B cell (primary cell): ENCODE measurements around the gene GSX2. TPM values are rescaled to one million over a fixed set of nuclear protein-coding genes. Genes with fewer than 3 reads are reported as not detected.
A peak's percentile ranks its signal among the peaks of the same experiment; 100 is the strongest.

ENCODE experiments used
- ATAC-seq: fragments of 200-7000 bp; cut with Tn5 transposase; one replicate; pipeline ENCODE4 v1.10.0; 2021; ENCODE audit warnings: low read depth, mild to moderate bottlenecking, moderate number of reproducible peaks, moderate library complexity
- CTCF ChIA-PET: fragments of 350-600 bp; sonication (Branson Sonifier 250); formaldehyde crosslinking; loops from one replicate; lab custom pipeline; 2021; ENCODE audit warnings: antibody characterized with exemption, inconsistent platforms; lab: Charles Lee
- POLR2A ChIA-PET: fragments of 350-600 bp; sonication (Branson Sonifier 250); formaldehyde crosslinking; loops from one replicate; lab custom pipeline; 2021; ENCODE audit warnings: antibody characterized with exemption; lab: Charles Lee
- DNase-seq: peaks from one replicate; pipeline ENCODE4 v3.0.0; 2013
- H2AFZ ChIP-seq: 2 replicates; pipeline ENCODE4 v1.6.1; 2012; ENCODE audit warnings: mild to moderate bottlenecking, low read depth, low read length; ENCODE audit not compliant: insufficient read depth, poor library complexity, severe bottlenecking
- H3K27ac ChIP-seq, 2 donors: 1 replicate in 1 of 2; 2 replicates in 1 of 2; pipeline ENCODE4 v1.5.1; 2012 to 2013; ENCODE audit warnings: low read length in 2 of 2, mild to moderate bottlenecking in 2 of 2, moderate library complexity in 1 of 2
- H3K27me3 ChIP-seq, 4 experiments: fragments of 200-600 bp in 1 of 4; sonication (generic) in 1 of 4; replicated peaks in 1 of 4; 1 replicate in 2 of 4; 2 replicates in 2 of 4; pipeline versions ENCODE4 v1.6.1 to v1.7.0; 2013 to 2016; ENCODE audit warnings: low read length in 3 of 4, mild to moderate bottlenecking in 2 of 4, mixed read lengths in 1 of 4, moderate library complexity in 1 of 4; ENCODE audit not compliant: insufficient read depth in 4 of 4, control insufficient read depth in 3 of 4; ENCODE audit errors: control extremely low read depth in 1 of 4
- H3K36me3 ChIP-seq, 2 experiments: replicated peaks in 1 of 2; 1 replicate in 1 of 2; 2 replicates in 1 of 2; pipeline versions ENCODE4 v1.6.1 to v1.7.1; 2013; ENCODE audit warnings: low read length in 1 of 2; ENCODE audit not compliant: insufficient read depth in 2 of 2, control insufficient read depth in 1 of 2; ENCODE audit errors: control extremely low read depth in 1 of 2, extremely low read depth in 1 of 2
- H3K4me1 ChIP-seq, 2 donors: fragments of 200-600 bp in 1 of 2; sonication (generic) in 1 of 2; 1 replicate in 1 of 2; 2 replicates in 1 of 2; pipeline versions ENCODE4 v1.5.1 to v1.6.1; 2013 to 2017; ENCODE audit warnings: low read length in 2 of 2; ENCODE audit not compliant: control insufficient read depth in 2 of 2, insufficient read depth in 2 of 2
- H3K4me2 ChIP-seq: replicated peaks from 2 replicates; pipeline ENCODE3; 2012; ENCODE audit warnings: mild to moderate bottlenecking, low read depth, low read length; ENCODE audit not compliant: poor library complexity, severe bottlenecking
- H3K4me3 ChIP-seq, 5 experiments: fragments of 200-600 bp in 1 of 5; sonication (generic) in 1 of 5; 1 replicate in 3 of 5; 2 replicates in 2 of 5; pipeline versions ENCODE4 v1.5.1 to v1.7.0; 2011 to 2016; ENCODE audit warnings: low read length in 4 of 5, mild to moderate bottlenecking in 4 of 5, low read depth in 2 of 5, control low read depth in 1 of 5, moderate library complexity in 1 of 5; ENCODE audit not compliant: insufficient read depth in 1 of 5; ENCODE audit errors: control extremely low read depth in 1 of 5, extremely low read depth in 1 of 5
- H3K79me2 ChIP-seq: fragments of 200-600 bp; sonication (generic); one replicate; pipeline ENCODE4 v1.6.0; 2016; ENCODE audit warnings: low read length; ENCODE audit not compliant: control insufficient read depth, insufficient read depth
- H3K9ac ChIP-seq: fragments of 200-600 bp; sonication (generic); 2 replicates; pipeline ENCODE4 v1.6.1; 2017; ENCODE audit warnings: mild to moderate bottlenecking, low read length, moderate library complexity
- H3K9me3 ChIP-seq, 3 donors: one replicate each; pipeline versions ENCODE4 v1.6.1 to v1.7.1; 2013; ENCODE audit warnings: low read length in 2 of 3; ENCODE audit not compliant: control insufficient read depth in 2 of 3, insufficient read depth in 1 of 3; ENCODE audit errors: control extremely low read depth in 1 of 3
- H4K20me1 ChIP-seq: 2 replicates; pipeline ENCODE4 v1.6.0; 2012; ENCODE audit warnings: mild to moderate bottlenecking, low read length; ENCODE audit not compliant: insufficient read depth, control insufficient read depth, poor library complexity, severe bottlenecking
- H3K27ac Mint-ChIP-seq: one replicate; pipeline ENCODE4 v1.8.0; 2021; ENCODE audit warnings: mixed read lengths
- H3K27me3 Mint-ChIP-seq: one replicate; pipeline ENCODE4 v1.8.0; 2021; ENCODE audit warnings: mixed read lengths
- H3K4me1 Mint-ChIP-seq: one replicate; pipeline ENCODE4 v1.8.0; 2021; ENCODE audit warnings: mixed read lengths
- H3K4me3 Mint-ChIP-seq: one replicate; pipeline ENCODE4 v1.8.0; 2021; ENCODE audit warnings: mixed read lengths
- H3K9me3 Mint-ChIP-seq: one replicate; pipeline ENCODE4 v1.8.0; 2022; ENCODE audit warnings: mixed read lengths; ENCODE audit not compliant: insufficient read depth
- CTCF ChIP-seq: fragments of 200-600 bp; IDR thresholded peaks from one replicate; pipeline ENCODE4 v1.8.0; 2022; ENCODE audit warnings: antibody characterized with exemption, mild to moderate bottlenecking
- EZH2 ChIP-seq: IDR thresholded peaks from 2 replicates; pipeline ENCODE4 v1.6.1; 2012; ENCODE audit warnings: borderline replicate concordance, low read depth, mild to moderate bottlenecking, moderate library complexity, low read length; ENCODE audit not compliant: insufficient read depth, poor library complexity, severe bottlenecking
- WGBS: methylation state at CpG from one replicate; pipeline ENCODE4 v1.1.5; 2013; ENCODE audit warnings: missing lambda C conversion rate; ENCODE audit not compliant: insufficient coverage; 5-methylcytosine and 5-hydroxymethylcytosine counted together
- intact Hi-C: fragments of 100-400 bp; cut with micrococcal nuclease; formaldehyde crosslinking; loops from one replicate; pipeline ENCODE4 v1.10.0; 2022
- polyA plus RNA-seq: library from polyadenylated mRNA; depleted of rRNA; stranded (reverse); fragments of >200 nt; gene quantifications from 2 replicates; pipeline ENCODE4 v1.2.3, GENCODE V29; 2012
- total RNA-seq, 2 donors: library from RNA; stranded (reverse); fragments of 120-200 nt in 1 of 2; gene quantifications; 1 replicate in 1 of 2; 2 replicates in 1 of 2; pipeline versions ENCODE4 v1.2.3 to v1.2.4, GENCODE V29; 2013 to 2022

GSX2 gene
- total and polyA plus RNA-seq, 2 donors (not counting 1 experiment from before 2014, with no cell fraction given), result 0.34 to 0.47 TPM

GRCh38 chr4:54066718-54067129 is 33.2 kb upstream of the GSX2 start:
- Histone ChIP-seq H3K4me3 (no peak overlapping the region), H3K9ac (no peak overlapping the region), H3K9me3 (no peaks in the 10 kb centered on the region), H3K36me3 (no peaks in the 10 kb centered on the region), H3K27ac (no peak overlapping the region), H3K4me1 (peaks cover 17 to 23% of the 10 kb centered on the region in 2 donors), H3K79me2 (peaks cover 27% of the 10 kb centered on the region), H4K20me1 (peaks cover 18% of the 10 kb centered on the region), H2AFZ (peak overlapping the region; percentile 20), H3K27me3 (no peaks in the 10 kb centered on the region), H3K4me2 (no peak overlapping the region)
- ATAC-seq, result no peak
- Mint-ChIP-seq H3K4me1 (peaks cover 23% of the 10 kb centered on the region), H3K27ac (no peak overlapping the region), H3K4me3 (no peak overlapping the region), H3K27me3 (peaks cover 4% of the 10 kb centered on the region), H3K9me3 (no peaks in the 10 kb centered on the region)
- no CpG with 5 or more reads among the region's 2 CpGs for WGBS
- ChIA-PET CTCF (interaction anchor here (0.7 to 1.6 kb wide), 2 partner anchors 23 to 168 kb away, joined by 3 read pairs; no protein-coding TSS in a partner anchor), POLR2A (interaction anchor here (0.8 kb wide), 1 partner anchor 27 kb away, joined by 3 read pairs; no protein-coding TSS in a partner anchor)
- intact Hi-C loops, result no loop called here
- TF ChIP-seq CTCF (no peak), EZH2 (no peak)
- DNase-seq, result no peak

- H4K20me1 ChIP-seq, result peaks cover 14% of the 10 kb centered on the region
- ATAC-seq (no peak), DNase-seq (no peak)
- H3K9me3 ChIP-seq, result no peaks in the 10 kb centered on the region
- H3K4me3 ChIP-seq, result no peak overlapping the region
- H3K36me3 ChIP-seq, result no peaks in the 10 kb centered on the region
- H3K4me1 ChIP-seq, result peaks cover 17 to 19% of the 10 kb centered on the region in 2 donors
- ChIA-PET POLR2A (interaction anchor here (0.8 kb wide), 1 partner anchor 26 kb away, joined by 3 read pairs; no protein-coding TSS in a partner anchor), CTCF (interaction anchor here (0.7 to 1.6 kb wide), 2 partner anchors 22 to 168 kb away, joined by 3 read pairs; no protein-coding TSS in a partner anchor)
- H2AFZ ChIP-seq, result peak overlapping the region; percentile 20
- Mint-ChIP-seq H3K27ac (no peak overlapping the region), H3K4me3 (no peak overlapping the region), H3K4me1 (peaks cover 19% of the 10 kb centered on the region), H3K9me3 (no peaks in the 10 kb centered on the region), H3K27me3 (peaks cover 4% of the 10 kb centered on the region)
- TF ChIP-seq EZH2, result no peak
- no peak for TF ChIP-seq CTCF
- WGBS, result 86% methylated on average over 4 of the region's 5 CpGs
- intact Hi-C loops, result no loop called here
- no peaks in the 10 kb centered on the region for H3K27me3 ChIP-seq
- H3K9ac ChIP-seq, result no peak overlapping the region
- H3K79me2 ChIP-seq, result peaks cover 22% of the 10 kb centered on the region
- no peak overlapping the region for H3K27ac ChIP-seq
- no peak overlapping the region for H3K4me2 ChIP-seq
These were observed 32.8 kb upstream of the GSX2 start for GRCh38 chr4:54067166-54067565.
